HCT116 (cell line): ENCODE measurements around the gene CXCL8.

Experiments
- CEBPB ChIP-seq: IDR thresholded peaks from 2 replicates; pipeline ENCODE4 v1.6.1; 2012; ENCODE audit warnings: low read depth
- EZH2 ChIP-seq: fragments of 200-600 bp; sonication (generic); IDR thresholded peaks from 2 replicates; pipeline ENCODE4 v1.6.1; 2017; ENCODE audit warnings: antibody characterized with exemption, mixed run types
- POLR2A ChIP-seq: IDR thresholded peaks from 2 replicates; pipeline ENCODE4 v1.7.0; 2011; ENCODE audit warnings: borderline replicate concordance; ENCODE audit not compliant: insufficient read depth, insufficient read length; ENCODE audit errors: extremely low read depth
- SP1 ChIP-seq: IDR thresholded peaks from 2 replicates; pipeline ENCODE4 v1.6.1; 2012; ENCODE audit warnings: low read depth

- TF ChIP-seq SP1 (no peak), EZH2 (no peak), CEBPB (no peak), POLR2A (no peak)
Observed at GRCh38 chr4:73729534-73730165, 10.7 kb upstream of the CXCL8 start.
